Measurements from ENCODE around the gene PEAR1. TPM values are rescaled to one million over a fixed set of nuclear protein-coding genes. Genes with fewer than 3 reads are reported as not detected.

Gene PEAR1
- total RNA-seq, 1 experiment from 2014 or later, result 10.8 TPM

DNA sequence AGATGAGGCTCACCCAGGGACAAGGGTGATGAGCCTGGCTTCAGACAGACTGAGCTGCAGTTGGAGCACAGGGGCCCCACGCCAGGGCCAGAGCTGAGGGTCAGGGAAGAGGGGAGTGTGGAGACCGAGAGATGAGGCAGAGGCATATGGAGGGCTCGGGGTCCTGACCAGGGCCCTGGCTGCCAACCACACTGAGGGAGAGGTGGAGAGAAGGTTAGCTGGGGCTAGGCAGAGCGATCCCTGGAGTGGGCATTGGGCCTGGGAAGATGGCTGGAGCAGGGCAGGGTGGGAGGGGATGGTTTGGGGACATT, 8.0 kb downstream of the PEAR1 start:
- H3K9me3 ChIP-seq (ENCODE audit: control insufficient read depth in 1 of 2, insufficient read depth in 1 of 2, low read depth in 1 of 2, low read length in 2 of 2), result no peaks in the 10 kb centered on the region; a peak in 1 of 4 replicates
- no TSS peak for BruUV-seq (replicated peaks)
- no peaks in the 10 kb centered on the region for H4K20me1 ChIP-seq (ENCODE audit: insufficient read depth)
- intact Hi-C loops (cut with micrococcal nuclease), result no loop called here
- no peaks in the 10 kb centered on the region for H3K9me2 ChIP-seq (ENCODE audit: insufficient read depth)
- no peak for DNase-seq (ENCODE audit: low read depth, low spot score)
- no peaks in the 10 kb centered on the region for H3K27me3 ChIP-seq (ENCODE audit: insufficient read depth, low read length)
- no peak overlapping the region for H2AFZ ChIP-seq (ENCODE audit: low read depth, low read length, poor library complexity, severe bottlenecking)
- no peak for TF ChIP-seq ELF1 (IDR thresholded peaks at IDR 0.05; ENCODE audit: borderline replicate concordance, low read depth)
- TF ChIP-seq EZH2 (IDR thresholded peaks at IDR 0.05), result no peak
- TF ChIP-seq, protein P1, sequence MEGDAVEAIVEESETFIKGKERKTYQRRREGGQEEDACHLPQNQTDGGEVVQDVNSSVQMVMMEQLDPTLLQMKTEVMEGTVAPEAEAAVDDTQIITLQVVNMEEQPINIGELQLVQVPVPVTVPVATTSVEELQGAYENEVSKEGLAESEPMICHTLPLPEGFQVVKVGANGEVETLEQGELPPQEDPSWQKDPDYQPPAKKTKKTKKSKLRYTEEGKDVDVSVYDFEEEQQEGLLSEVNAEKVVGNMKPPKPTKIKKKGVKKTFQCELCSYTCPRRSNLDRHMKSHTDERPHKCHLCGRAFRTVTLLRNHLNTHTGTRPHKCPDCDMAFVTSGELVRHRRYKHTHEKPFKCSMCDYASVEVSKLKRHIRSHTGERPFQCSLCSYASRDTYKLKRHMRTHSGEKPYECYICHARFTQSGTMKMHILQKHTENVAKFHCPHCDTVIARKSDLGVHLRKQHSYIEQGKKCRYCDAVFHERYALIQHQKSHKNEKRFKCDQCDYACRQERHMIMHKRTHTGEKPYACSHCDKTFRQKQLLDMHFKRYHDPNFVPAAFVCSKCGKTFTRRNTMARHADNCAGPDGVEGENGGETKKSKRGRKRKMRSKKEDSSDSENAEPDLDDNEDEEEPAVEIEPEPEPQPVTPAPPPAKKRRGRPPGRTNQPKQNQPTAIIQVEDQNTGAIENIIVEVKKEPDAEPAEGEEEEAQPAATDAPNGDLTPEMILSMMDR (IDR thresholded peaks at IDR 0.05 in 2 of 3, conservative IDR thresholded peaks at IDR 0.05 in 1 of 3; ENCODE audit: borderline replicate concordance in 1 of 3, insufficient read depth in 1 of 3, low read depth in 2 of 3, low read length in 2 of 3), result no peak
- TF ChIP-seq TCF7L2 (IDR thresholded peaks at IDR 0.05; ENCODE audit: borderline replicate concordance, extremely low read depth, insufficient read depth, insufficient read length), result no peak
- TF ChIP-seq EZH2phosphoT487 (IDR thresholded peaks at IDR 0.05; ENCODE audit: borderline replicate concordance), result no peak
- TF ChIP-seq CEBPB (IDR thresholded peaks at IDR 0.05; ENCODE audit: low read depth), result no peak
- TF ChIP-seq CBX3 (IDR thresholded peaks at IDR 0.05; ENCODE audit: low read depth), result no peak
- no peak for TF ChIP-seq ZFX (IDR thresholded peaks at IDR 0.05)
- no peak for TF ChIP-seq SRF (IDR thresholded peaks at IDR 0.05; ENCODE audit: low read depth)
- no peak for TF ChIP-seq JUND (IDR thresholded peaks at IDR 0.05)
- TF ChIP-seq ZBTB33 (IDR thresholded peaks at IDR 0.05; ENCODE audit: extremely low read depth, insufficient replicate concordance, low read length), result no peak
- no peak for TF ChIP-seq POLR2AphosphoS5 (IDR thresholded peaks at IDR 0.05; ENCODE audit: low read depth, low read length)
- TF ChIP-seq FOSL1 (IDR thresholded peaks at IDR 0.05; ENCODE audit: low read depth), result no peak
- TF ChIP-seq ZNF274 (IDR thresholded peaks at IDR 0.05; ENCODE audit: low read depth, low read length), result no peak
- TF ChIP-seq ATF3 (IDR thresholded peaks at IDR 0.05), result no peak
- TF ChIP-seq YY1 (IDR thresholded peaks at IDR 0.05; ENCODE audit: extremely low read depth, insufficient replicate concordance, low read depth, low read length), result no peak
- TF ChIP-seq SIN3A (IDR thresholded peaks at IDR 0.05; ENCODE audit: low read depth), result no peak
- TF ChIP-seq POLR2A (IDR thresholded peaks at IDR 0.05; ENCODE audit: borderline replicate concordance, extremely low read depth, insufficient read depth, insufficient read length), result no peak
- ChIA-PET RAD21 (ENCODE audit: low non-redundant PET in 1 of 2, low total read pairs in 2 of 2, uncharacterized antibody in 2 of 2, unreplicated experiment in 2 of 2) (no interaction called here), POLR2A (no interaction called here), CTCF (interaction anchor here (1.4 kb wide), 1 partner anchor 9 kb away, joined by 4 read pairs; no protein-coding TSS in a partner anchor)
- no peaks in the 10 kb centered on the region for H3K79me2 ChIP-seq (ENCODE audit: insufficient read depth, low read length)
- H3K4me2 ChIP-seq (ENCODE audit: low read length), result no peak overlapping the region
- peaks cover 17 to 24% of the 10 kb centered on the region in 2 experiments for H3K4me1 ChIP-seq (ENCODE audit: control insufficient read depth in 1 of 2, insufficient read depth in 2 of 2, low read length in 2 of 2)
- H3K27ac ChIP-seq (ENCODE audit: low read depth, low read length), result no peak overlapping the region
- H3K9ac ChIP-seq (ENCODE audit: low read length), result no peak overlapping the region
- no peaks in the 10 kb centered on the region for H3K36me3 ChIP-seq (ENCODE audit: control insufficient read depth in 1 of 2, insufficient read depth in 2 of 2, low read length in 2 of 2)
- no peak overlapping the region for H3K4me3 ChIP-seq (replicated peaks in 1 of 2; ENCODE audit: low read depth in 1 of 2, low read length in 2 of 2)
- ATAC-seq, result no peak
